Measurements from ENCODE around the gene HOXB3.
A peak's percentile ranks its signal among the peaks of the same experiment; 100 is the strongest.

The HOXB3 gene

GRCh38 chr17:48595278-48595999 is 5.4 kb upstream of the HOXB3 start:
- Histone ChIP-seq H3F3A (ENCODE audit: insufficient read depth, low read length) (no peaks in the 10 kb centered on the region), H3K27ac (ENCODE audit: low read depth, low read length, poor library complexity, severe bottlenecking) (no peak overlapping the region), H3K36me3 (ENCODE audit: insufficient read depth, low read length) (no peaks in the 10 kb centered on the region), H2AFZ (ENCODE audit: low read length) (no peak overlapping the region), H3K9me3 (ENCODE audit: low read length) (no peaks in the 10 kb centered on the region), H3K9ac (ENCODE audit: low read length) (no peak overlapping the region), H3K79me2 (ENCODE audit: insufficient read depth, low read length) (no peaks in the 10 kb centered on the region), H3K4me3 (ENCODE audit: low read depth, low read length, poor library complexity, severe bottlenecking) (no peak overlapping the region), H3K4me1 (ENCODE audit: insufficient read depth, low read length, severe bottlenecking) (no peaks in the 10 kb centered on the region), H3K9me2 (ENCODE audit: low read depth, low read length) (no peaks in the 10 kb centered on the region), H3K27me3 (ENCODE audit: insufficient read depth, low read length) (no peaks in the 10 kb centered on the region), H3K4me2 (ENCODE audit: low read length) (no peak overlapping the region), H4K20me1 (ENCODE audit: insufficient read depth, low read length) (no peaks in the 10 kb centered on the region)
- TF ChIP-seq CTCF (IDR thresholded peaks at IDR 0.05; ENCODE audit: low read length) (no peak), EZH2 (IDR thresholded peaks at IDR 0.05; ENCODE audit: borderline replicate concordance, low read length) (no peak)

- Histone ChIP-seq H3K9me2 (ENCODE audit: low read depth, low read length) (no peaks in the 10 kb centered on the region), H3K27ac (ENCODE audit: low read depth, low read length, poor library complexity, severe bottlenecking) (no peak overlapping the region), H3K36me3 (ENCODE audit: insufficient read depth, low read length) (no peaks in the 10 kb centered on the region), H2AFZ (ENCODE audit: low read length) (no peak overlapping the region), H3F3A (ENCODE audit: insufficient read depth, low read length) (no peaks in the 10 kb centered on the region), H3K9me3 (ENCODE audit: low read length) (no peaks in the 10 kb centered on the region), H3K27me3 (ENCODE audit: insufficient read depth, low read length) (no peaks in the 10 kb centered on the region), H3K9ac (ENCODE audit: low read length) (no peak overlapping the region), H3K4me1 (ENCODE audit: insufficient read depth, low read length, severe bottlenecking) (no peaks in the 10 kb centered on the region), H3K4me2 (ENCODE audit: low read length) (no peak overlapping the region), H4K20me1 (ENCODE audit: insufficient read depth, low read length) (no peaks in the 10 kb centered on the region), H3K79me2 (ENCODE audit: insufficient read depth, low read length) (no peaks in the 10 kb centered on the region), H3K4me3 (ENCODE audit: low read depth, low read length, poor library complexity, severe bottlenecking) (no peak overlapping the region)
- TF ChIP-seq EZH2 (IDR thresholded peaks at IDR 0.05; ENCODE audit: borderline replicate concordance, low read length) (no peak), CTCF (IDR thresholded peaks at IDR 0.05; ENCODE audit: low read length) (no peak)
Observed at GRCh38 chr17:48594538-48595277, 4.7 kb upstream of the HOXB3 start.

GRCh38 chr17:48593840-48594537 is 3.9 kb upstream of the HOXB3 start:
- Histone ChIP-seq H3K27ac (ENCODE audit: low read depth, low read length, poor library complexity, severe bottlenecking) (no peak overlapping the region), H2AFZ (ENCODE audit: low read length) (no peak overlapping the region), H3K79me2 (ENCODE audit: insufficient read depth, low read length) (no peaks in the 10 kb centered on the region), H3F3A (ENCODE audit: insufficient read depth, low read length) (no peaks in the 10 kb centered on the region), H3K4me3 (ENCODE audit: low read depth, low read length, poor library complexity, severe bottlenecking) (no peak overlapping the region), H3K9me2 (ENCODE audit: low read depth, low read length) (no peaks in the 10 kb centered on the region), H4K20me1 (ENCODE audit: insufficient read depth, low read length) (no peaks in the 10 kb centered on the region), H3K9me3 (ENCODE audit: low read length) (no peaks in the 10 kb centered on the region), H3K4me2 (ENCODE audit: low read length) (no peak overlapping the region), H3K36me3 (ENCODE audit: insufficient read depth, low read length) (no peaks in the 10 kb centered on the region), H3K27me3 (ENCODE audit: insufficient read depth, low read length) (no peaks in the 10 kb centered on the region), H3K9ac (ENCODE audit: low read length) (no peak overlapping the region), H3K4me1 (ENCODE audit: insufficient read depth, low read length, severe bottlenecking) (no peaks in the 10 kb centered on the region)
- TF ChIP-seq EZH2 (IDR thresholded peaks at IDR 0.05; ENCODE audit: borderline replicate concordance, low read length), result no peak
- peak; percentile 77 for TF ChIP-seq CTCF (IDR thresholded peaks at IDR 0.05; ENCODE audit: low read length)
